ENCODE data around the gene BORA. TPM values are rescaled to one million over a fixed set of nuclear protein-coding genes. Genes with fewer than 3 reads are reported as not detected.
A peak's percentile ranks its signal among the peaks of the same experiment; 100 is the strongest.

BORA gene
- total and polyA plus RNA-seq, 2 of the 13 experiments (the other 11 are each of a cell fraction or from before 2014, with no cell fraction given), result 4.0 to 17.4 TPM

GRCh38 chr13:72781451-72782439 lies 54.0 kb downstream of the BORA start, which contains the start of the genes DIS3 and PIBF1 (continued):
- TF ChIP-seq ZSCAN5A (CRISPR knock-in tag; IDR thresholded peaks at IDR 0.05; ENCODE audit: borderline replicate concordance) (peak; percentile 91; the same call in 1 of the 2 replicates), SIN3A (IDR thresholded peaks at IDR 0.05; ENCODE audit: borderline replicate concordance, low read depth, low read length) (peak; percentile 81; the same call in 1 of the 2 replicates), NFKB2 (CRISPR knock-in tag; IDR thresholded peaks at IDR 0.05; ENCODE audit: borderline replicate concordance) (peak; percentile 71; the same call in 1 of the 2 replicates), MYPOP (CRISPR knock-in tag; IDR thresholded peaks at IDR 0.05) (peak; percentile 76), ZNF501 (CRISPR knock-in tag; IDR thresholded peaks at IDR 0.05) (peak; percentile 86), ARHGAP35 (CRISPR knock-in tag; IDR thresholded peaks at IDR 0.05; ENCODE audit: borderline replicate concordance) (peak; percentile 49; the same call in 1 of the 2 replicates), KDM5B (CRISPR knock-in tag; IDR thresholded peaks at IDR 0.05; ENCODE audit: borderline replicate concordance) (peak; percentile 86; the same call in 1 of the 2 replicates), ERF (CRISPR knock-in tag; IDR thresholded peaks at IDR 0.05) (peak; percentile 74; the same call in 1 of the 2 replicates), ETV6 (CRISPR knock-in tag; conservative IDR thresholded peaks at IDR 0.05) (0 out of 2 replicates have a peak, but pooled peaks have one; percentile 23), RXRB (CRISPR knock-in tag; IDR thresholded peaks at IDR 0.05; ENCODE audit: borderline replicate concordance) (no peak), ZNF589 (CRISPR knock-in tag; conservative IDR thresholded peaks at IDR 0.05) (no peak), DR1 (CRISPR knock-in tag; IDR thresholded peaks at IDR 0.05) (peak; percentile 77), SALL1 (CRISPR knock-in tag; IDR thresholded peaks at IDR 0.05) (peak; percentile 65; the same call in 1 of the 2 replicates), ZNF34 (CRISPR knock-in tag; IDR thresholded peaks at IDR 0.05; ENCODE audit: borderline replicate concordance) (0 out of 2 replicates have a peak, but pooled peaks have one; percentile 64), ZSCAN29 (CRISPR knock-in tag; conservative IDR thresholded peaks at IDR 0.05) (peak; percentile 32; the same call in 1 of the 2 replicates), SAP130 (CRISPR knock-in tag; IDR thresholded peaks at IDR 0.05; ENCODE audit: low read depth) (peak; percentile 97), RBFOX2 (IDR thresholded peaks at IDR 0.05; ENCODE audit: low read depth, low read length) (peak; percentile 90), MXD3 (CRISPR knock-in tag; IDR thresholded peaks at IDR 0.05) (peak; percentile 58; the same call in 1 of the 2 replicates), ETV5 (CRISPR knock-in tag; IDR thresholded peaks at IDR 0.05; ENCODE audit: borderline replicate concordance) (peak; percentile 84), ZNF616 (CRISPR knock-in tag; IDR thresholded peaks at IDR 0.05; ENCODE audit: low read depth) (0 out of 2 replicates have a peak, but pooled peaks have one; percentile 48), NAIF1 (CRISPR knock-in tag; IDR thresholded peaks at IDR 0.05; ENCODE audit: borderline replicate concordance) (peak; percentile 73; the same call in 1 of the 2 replicates), HOXA9 (CRISPR knock-in tag; IDR thresholded peaks at IDR 0.05; ENCODE audit: borderline replicate concordance) (no peak)
- TF ChIP-seq, protein P1, sequence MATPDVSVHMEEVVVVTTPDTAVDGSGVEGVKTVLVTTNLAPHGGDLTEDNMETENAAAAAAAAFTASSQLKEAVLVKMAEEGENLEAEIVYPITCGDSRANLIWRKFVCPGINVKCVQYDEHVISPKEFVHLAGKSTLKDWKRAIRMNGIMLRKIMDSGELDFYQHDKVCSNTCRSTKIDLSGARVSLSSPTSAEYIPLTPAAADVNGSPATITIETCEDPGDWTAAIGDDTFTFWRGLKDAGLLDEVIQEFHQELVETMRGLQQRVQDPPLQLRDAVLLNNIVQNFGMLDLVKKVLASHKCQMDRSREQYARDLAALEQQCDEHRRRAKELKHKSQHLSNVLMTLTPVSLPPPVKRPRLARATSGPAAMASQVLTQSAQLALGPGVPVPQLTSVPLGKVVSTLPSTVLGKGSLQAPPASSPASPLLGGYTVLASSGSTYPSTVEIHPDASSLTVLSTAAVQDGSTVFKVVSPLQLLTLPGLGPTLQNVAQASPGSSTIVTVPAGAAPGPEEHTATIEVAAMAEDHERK (CRISPR knock-in tag; IDR thresholded peaks at IDR 0.05; ENCODE audit: low read depth), result no peak
